HCT116 (cell line): Measurements from ENCODE around the gene NCOA1. TPM values are rescaled to one million over a fixed set of nuclear protein-coding genes. Genes with fewer than 3 reads are reported as not detected.

Source experiments
- ATAC-seq: fragments of 200-7000 bp; cut with Tn5 transposase; 2 replicates; pipeline ENCODE4 v1.9.1; 2020; ENCODE audit warnings: mild to moderate bottlenecking, moderate library complexity
- BruUV-seq: library from RNA; stranded (reverse); fragments of 400-500 nt; replicated peaks from 2 replicates; lab custom pipeline; 2021; lab: Mats Ljungman, UMichigan
- CTCF ChIA-PET: fragments of 300-600 bp; sonication (Branson Sonifier 250); formaldehyde crosslinking; loops from one replicate; lab custom pipeline; 2021; ENCODE audit warnings: antibody characterized with exemption; lab: Charles Lee
- POLR2A ChIA-PET: fragments of 300-600, 350-600 bp; sonication (Branson Sonifier 250); formaldehyde crosslinking; loops from one replicate; lab custom pipeline; 2021; ENCODE audit warnings: antibody characterized with exemption; lab: Charles Lee
- RAD21 ChIA-PET, 2 experiments: fragments of 300-600 bp; sonication (Branson Sonifier 250); formaldehyde crosslinking; loops; one replicate each; lab custom pipeline; 2023; ENCODE audit warnings: low total read pairs in 2 of 2; ENCODE audit not compliant: uncharacterized antibody in 2 of 2, unreplicated experiment in 2 of 2, low non-redundant PET in 1 of 2; lab: Charles Lee
- DNase-seq: peaks from one replicate; pipeline ENCODE4 v3.0.0-alpha.2; 2010; ENCODE audit warnings: low read depth, low spot score
- H2AFZ ChIP-seq: fragments of 200-600 bp; shearing (Covaris generic), sonication (generic); 2 replicates; pipeline ENCODE4 v1.6.1; 2017; ENCODE audit warnings: low read depth, mixed run types, mixed read lengths, antibody characterized with exemption, low read length; ENCODE audit not compliant: poor library complexity, severe bottlenecking
- H3K27ac ChIP-seq: 2 replicates; pipeline ENCODE4 v1.5.1; 2012; ENCODE audit warnings: low read depth, low read length
- H3K27me3 ChIP-seq: fragments of 200-600 bp; sonication (generic); 2 replicates; pipeline ENCODE4 v1.6.1; 2016; ENCODE audit warnings: mixed run types, low read length, mixed read lengths; ENCODE audit not compliant: insufficient read depth
- H3K36me3 ChIP-seq, 2 experiments: fragments of 200-500 bp in 1 of 2; fragments of 200-600 bp in 1 of 2; sonication (Bioruptor generic) in 1 of 2; sonication (generic) in 1 of 2; 2 replicates each; pipeline versions ENCODE4 v1.5.1 to v1.6.1; 2014 to 2016; ENCODE audit warnings: low read length in 2 of 2, inconsistent platforms in 1 of 2, mixed read lengths in 1 of 2, mixed run types in 1 of 2; ENCODE audit not compliant: insufficient read depth in 2 of 2, control insufficient read depth in 1 of 2
- H3K4me1 ChIP-seq, 2 experiments: fragments of 200-600 bp in 1 of 2; sonication (generic) in 1 of 2; 2 replicates each; pipeline versions ENCODE4 v1.5.1 to v1.6.1; 2012 to 2017; ENCODE audit warnings: low read length in 2 of 2, inconsistent platforms in 1 of 2, mild to moderate bottlenecking in 1 of 2, mixed read lengths in 1 of 2, mixed run types in 1 of 2, moderate library complexity in 1 of 2; ENCODE audit not compliant: insufficient read depth in 2 of 2, control insufficient read depth in 1 of 2
- H3K4me2 ChIP-seq: fragments of 200-600 bp; sonication (generic); 2 replicates; pipeline ENCODE4 v1.6.1; 2017; ENCODE audit warnings: mixed run types, low read length, mixed read lengths
- H3K4me3 ChIP-seq, 2 experiments: fragments of 200-600 bp in 1 of 2; sonication (generic) in 1 of 2; replicated peaks in 1 of 2; 2 replicates each; pipeline ENCODE4 v1.5.1; 2011 to 2016; ENCODE audit warnings: low read length in 2 of 2, control low read depth in 1 of 2, low read depth in 1 of 2, mild to moderate bottlenecking in 1 of 2, mixed read lengths in 1 of 2, mixed run types in 1 of 2
- H3K79me2 ChIP-seq: fragments of 200-600 bp; sonication (generic); 2 replicates; pipeline ENCODE4 v1.6.1; 2017; ENCODE audit warnings: mild to moderate bottlenecking, mixed run types, low read length, moderate library complexity, mixed read lengths; ENCODE audit not compliant: insufficient read depth
- H3K9ac ChIP-seq: fragments of 200-600 bp; sonication (generic); 2 replicates; pipeline ENCODE4 v1.6.1; 2016; ENCODE audit warnings: low read length, mixed read lengths
- H3K9me2 ChIP-seq: fragments of 200-600 bp; sonication (generic), shearing (Covaris generic); 2 replicates; pipeline ENCODE4 v1.6.1; 2017; ENCODE audit warnings: mixed run types, mild to moderate bottlenecking, moderate library complexity; ENCODE audit not compliant: insufficient read depth
- H3K9me3 ChIP-seq, 2 experiments: fragments of 200-500 bp in 1 of 2; fragments of 200-600 bp in 1 of 2; sonication (Bioruptor generic) in 1 of 2; sonication (generic) in 1 of 2; 2 replicates each; pipeline ENCODE4 v1.6.1; 2014 to 2017; ENCODE audit warnings: low read length in 2 of 2, mixed read lengths in 2 of 2, inconsistent platforms in 1 of 2, low read depth in 1 of 2, mild to moderate bottlenecking in 1 of 2, mixed run types in 1 of 2, moderate library complexity in 1 of 2; ENCODE audit not compliant: control insufficient read depth in 1 of 2, insufficient read depth in 1 of 2
- H4K20me1 ChIP-seq: fragments of 200-600 bp; sonication (generic), shearing (Covaris generic); 2 replicates; pipeline ENCODE4 v1.6.1; 2017; ENCODE audit warnings: mixed run types, mild to moderate bottlenecking, moderate library complexity; ENCODE audit not compliant: insufficient read depth
- CBX3 ChIP-seq: IDR thresholded peaks from 2 replicates; pipeline ENCODE4 v1.6.1; 2012; ENCODE audit warnings: low read depth
- CEBPB ChIP-seq: IDR thresholded peaks from 2 replicates; pipeline ENCODE4 v1.6.1; 2012; ENCODE audit warnings: low read depth
- EGR1 ChIP-seq: IDR thresholded peaks from 2 replicates; pipeline ENCODE4 v1.6.1; 2012; ENCODE audit warnings: low read depth
- ELF1 ChIP-seq: IDR thresholded peaks from 2 replicates; pipeline ENCODE4 v1.6.1; 2012; ENCODE audit warnings: low read depth, borderline replicate concordance
- EZH2 ChIP-seq: fragments of 200-600 bp; sonication (generic); IDR thresholded peaks from 2 replicates; pipeline ENCODE4 v1.6.1; 2017; ENCODE audit warnings: antibody characterized with exemption, mixed run types
- EZH2phosphoT487 ChIP-seq: fragments of 200-600 bp; IDR thresholded peaks from 2 replicates; pipeline ENCODE4 v1.6.1; 2018; ENCODE audit warnings: antibody characterized with exemption, borderline replicate concordance
- FOSL1 ChIP-seq: IDR thresholded peaks from 2 replicates; pipeline ENCODE4 v1.6.1; 2012; ENCODE audit warnings: low read depth
- JUND ChIP-seq: IDR thresholded peaks from 2 replicates; pipeline ENCODE4 v1.6.1; 2012
- SIN3A ChIP-seq: IDR thresholded peaks from 2 replicates; pipeline ENCODE4 v1.6.1; 2012; ENCODE audit warnings: low read depth
- SRF ChIP-seq: IDR thresholded peaks from 2 replicates; pipeline ENCODE4 v1.6.1; 2012; ENCODE audit warnings: low read depth
- YY1 ChIP-seq: IDR thresholded peaks from 2 replicates; pipeline ENCODE4 v1.6.1; 2011; ENCODE audit warnings: low read length, low read depth, moderate library complexity, mild to moderate bottlenecking; ENCODE audit not compliant: insufficient replicate concordance; ENCODE audit errors: extremely low read depth
- ZFX ChIP-seq: fragments of 450-650 bp; IDR thresholded peaks from 2 replicates; pipeline ENCODE4 v1.6.1; 2017
- ZNF274 ChIP-seq: fragments of 200-500 bp; sonication (Bioruptor generic); IDR thresholded peaks from 2 replicates; pipeline ENCODE4 v1.6.1; 2014; ENCODE audit warnings: mild to moderate bottlenecking, low read depth, low read length, inconsistent platforms
- intact Hi-C: fragments of 100-400 bp; cut with micrococcal nuclease; formaldehyde crosslinking; loops from 2 replicates; pipeline ENCODE4 v1.10.0; 2022
- total RNA-seq: library from RNA; stranded (reverse); gene quantifications from one replicate; pipeline ENCODE4 v1.2.1, GENCODE V29; 2021; ENCODE audit not compliant: unreplicated experiment
- TF ChIP-seq, protein P1 (sequence below): IDR thresholded peaks from 2 replicates; pipeline ENCODE4 v1.6.1; 2012; ENCODE audit warnings: low read depth
- TF ChIP-seq, protein P2 (sequence below): IDR thresholded peaks from 2 replicates; pipeline ENCODE4 v1.6.1; 2011; ENCODE audit warnings: mild to moderate bottlenecking, low read length, moderate library complexity; ENCODE audit not compliant: insufficient replicate concordance; ENCODE audit errors: extremely low read depth

The NCOA1 gene
- total RNA-seq, 1 experiment from 2014 or later, result 10.4 TPM

- Histone ChIP-seq H3K9me2 (no peaks in the 10 kb centered on the region), H3K9me3 (peaks cover 15 to 16% of the 10 kb centered on the region in 2 experiments; a peak in 2 of 4 replicates), H3K36me3 (no peaks in the 10 kb centered on the region), H4K20me1 (no peaks in the 10 kb centered on the region), H3K27me3 (no peaks in the 10 kb centered on the region), H3K4me2 (no peak overlapping the region), H3K4me3 (no peak overlapping the region), H3K9ac (no peak overlapping the region)
- no peak for DNase-seq
- BruUV-seq, result no TSS peak
- RAD21 ChIA-PET, result no interaction called here
- no peak for TF ChIP-seq SRF
- no peak for TF ChIP-seq EZH2phosphoT487
- no peak for TF ChIP-seq YY1
- TF ChIP-seq, all 23 proteins: peak for 0
- POLR2A ChIA-PET, result no interaction called here
- H3K4me1 ChIP-seq, result no peaks in the 10 kb centered on the region
- ATAC-seq, result no peak
- no peak overlapping the region for H2AFZ ChIP-seq
- no peak overlapping the region for H3K27ac ChIP-seq
- CTCF ChIA-PET, result no interaction called here
- intact Hi-C loops, result no loop called here
- no peaks in the 10 kb centered on the region for H3K79me2 ChIP-seq
Measured at GRCh38 chr2:24566630-24567029, 75.6 kb downstream of the NCOA1 start.

GRCh38 chr2:24568551-24568950, 77.5 kb downstream of the NCOA1 start:
- POLR2A ChIA-PET, result no interaction called here

More at GRCh38 chr2:24568551-24568950, 77.5 kb downstream of the NCOA1 start:
- Histone ChIP-seq H2AFZ (no peak overlapping the region), H4K20me1 (no peaks in the 10 kb centered on the region), H3K79me2 (no peaks in the 10 kb centered on the region), H3K9me2 (no peaks in the 10 kb centered on the region), H3K4me1 (no peaks in the 10 kb centered on the region), H3K9me3 (peaks cover 15 to 16% of the 10 kb centered on the region in 2 experiments; a peak in 2 of 4 replicates), H3K4me3 (no peak overlapping the region), H3K36me3 (no peaks in the 10 kb centered on the region), H3K4me2 (no peak overlapping the region), H3K9ac (no peak overlapping the region), H3K27ac (no peak overlapping the region), H3K27me3 (no peaks in the 10 kb centered on the region)
- ChIA-PET RAD21 (no interaction called here), CTCF (no interaction called here)
- BruUV-seq, result no TSS peak
- ATAC-seq (no peak), DNase-seq (no peak)
- TF ChIP-seq ZFX (no peak), SIN3A (no peak), EGR1 (no peak), FOSL1 (no peak), ZNF274 (no peak), JUND (no peak), CEBPB (no peak), ELF1 (no peak), EZH2 (no peak), SRF (no peak), YY1 (no peak), CBX3 (no peak)
- TF ChIP-seq, protein P1, sequence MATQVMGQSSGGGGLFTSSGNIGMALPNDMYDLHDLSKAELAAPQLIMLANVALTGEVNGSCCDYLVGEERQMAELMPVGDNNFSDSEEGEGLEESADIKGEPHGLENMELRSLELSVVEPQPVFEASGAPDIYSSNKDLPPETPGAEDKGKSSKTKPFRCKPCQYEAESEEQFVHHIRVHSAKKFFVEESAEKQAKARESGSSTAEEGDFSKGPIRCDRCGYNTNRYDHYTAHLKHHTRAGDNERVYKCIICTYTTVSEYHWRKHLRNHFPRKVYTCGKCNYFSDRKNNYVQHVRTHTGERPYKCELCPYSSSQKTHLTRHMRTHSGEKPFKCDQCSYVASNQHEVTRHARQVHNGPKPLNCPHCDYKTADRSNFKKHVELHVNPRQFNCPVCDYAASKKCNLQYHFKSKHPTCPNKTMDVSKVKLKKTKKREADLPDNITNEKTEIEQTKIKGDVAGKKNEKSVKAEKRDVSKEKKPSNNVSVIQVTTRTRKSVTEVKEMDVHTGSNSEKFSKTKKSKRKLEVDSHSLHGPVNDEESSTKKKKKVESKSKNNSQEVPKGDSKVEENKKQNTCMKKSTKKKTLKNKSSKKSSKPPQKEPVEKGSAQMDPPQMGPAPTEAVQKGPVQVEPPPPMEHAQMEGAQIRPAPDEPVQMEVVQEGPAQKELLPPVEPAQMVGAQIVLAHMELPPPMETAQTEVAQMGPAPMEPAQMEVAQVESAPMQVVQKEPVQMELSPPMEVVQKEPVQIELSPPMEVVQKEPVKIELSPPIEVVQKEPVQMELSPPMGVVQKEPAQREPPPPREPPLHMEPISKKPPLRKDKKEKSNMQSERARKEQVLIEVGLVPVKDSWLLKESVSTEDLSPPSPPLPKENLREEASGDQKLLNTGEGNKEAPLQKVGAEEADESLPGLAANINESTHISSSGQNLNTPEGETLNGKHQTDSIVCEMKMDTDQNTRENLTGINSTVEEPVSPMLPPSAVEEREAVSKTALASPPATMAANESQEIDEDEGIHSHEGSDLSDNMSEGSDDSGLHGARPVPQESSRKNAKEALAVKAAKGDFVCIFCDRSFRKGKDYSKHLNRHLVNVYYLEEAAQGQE, result no peak
- TF ChIP-seq, protein P2, sequence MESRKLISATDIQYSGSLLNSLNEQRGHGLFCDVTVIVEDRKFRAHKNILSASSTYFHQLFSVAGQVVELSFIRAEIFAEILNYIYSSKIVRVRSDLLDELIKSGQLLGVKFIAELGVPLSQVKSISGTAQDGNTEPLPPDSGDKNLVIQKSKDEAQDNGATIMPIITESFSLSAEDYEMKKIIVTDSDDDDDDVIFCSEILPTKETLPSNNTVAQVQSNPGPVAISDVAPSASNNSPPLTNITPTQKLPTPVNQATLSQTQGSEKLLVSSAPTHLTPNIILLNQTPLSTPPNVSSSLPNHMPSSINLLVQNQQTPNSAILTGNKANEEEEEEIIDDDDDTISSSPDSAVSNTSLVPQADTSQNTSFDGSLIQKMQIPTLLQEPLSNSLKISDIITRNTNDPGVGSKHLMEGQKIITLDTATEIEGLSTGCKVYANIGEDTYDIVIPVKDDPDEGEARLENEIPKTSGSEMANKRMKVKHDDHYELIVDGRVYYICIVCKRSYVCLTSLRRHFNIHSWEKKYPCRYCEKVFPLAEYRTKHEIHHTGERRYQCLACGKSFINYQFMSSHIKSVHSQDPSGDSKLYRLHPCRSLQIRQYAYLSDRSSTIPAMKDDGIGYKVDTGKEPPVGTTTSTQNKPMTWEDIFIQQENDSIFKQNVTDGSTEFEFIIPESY, result no peak
- intact Hi-C loops, result no loop called here
